ENCODE results near the gene KRT25. TPM values are rescaled to one million over a fixed set of nuclear protein-coding genes. Genes with fewer than 3 reads are reported as not detected.

KRT25 gene, protein sequence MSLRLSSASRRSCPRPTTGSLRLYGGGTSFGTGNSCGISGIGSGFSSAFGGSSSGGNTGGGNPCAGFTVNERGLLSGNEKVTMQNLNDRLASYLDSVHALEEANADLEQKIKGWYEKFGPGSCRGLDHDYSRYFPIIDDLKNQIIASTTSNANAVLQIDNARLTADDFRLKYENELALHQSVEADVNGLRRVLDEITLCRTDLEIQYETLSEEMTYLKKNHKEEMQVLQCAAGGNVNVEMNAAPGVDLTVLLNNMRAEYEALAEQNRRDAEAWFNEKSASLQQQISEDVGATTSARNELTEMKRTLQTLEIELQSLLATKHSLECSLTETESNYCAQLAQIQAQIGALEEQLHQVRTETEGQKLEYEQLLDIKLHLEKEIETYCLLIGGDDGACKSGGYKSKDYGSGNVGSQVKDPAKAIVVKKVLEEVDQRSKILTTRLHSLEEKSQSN
- total RNA-seq, result not detected in 2 replicates

DNA sequence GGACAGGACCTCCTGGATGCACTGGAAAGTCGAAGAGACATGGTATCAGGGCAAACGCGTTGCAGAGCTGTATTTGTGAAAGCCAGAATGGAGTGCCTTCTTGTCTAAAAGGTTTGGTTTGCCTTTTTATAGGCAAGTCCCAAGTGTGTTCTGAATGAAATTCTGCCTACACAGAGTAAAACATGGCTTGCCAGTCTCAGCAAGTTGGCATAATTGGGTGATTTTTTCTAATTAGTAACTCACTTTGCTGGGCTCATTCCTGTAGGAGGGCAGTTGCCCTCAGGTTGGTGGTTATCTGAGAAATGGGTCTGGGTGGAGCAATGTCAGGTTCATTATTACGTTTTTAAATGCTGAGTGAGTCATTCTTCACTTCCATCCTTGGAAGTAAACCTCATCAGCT lies at the start of gene KRT25:
KRT25 (minus strand) TSS at position 101 of the 400 bp plus-strand sequence; CDS start at position 41, 60 bp downstream.

DNA sequence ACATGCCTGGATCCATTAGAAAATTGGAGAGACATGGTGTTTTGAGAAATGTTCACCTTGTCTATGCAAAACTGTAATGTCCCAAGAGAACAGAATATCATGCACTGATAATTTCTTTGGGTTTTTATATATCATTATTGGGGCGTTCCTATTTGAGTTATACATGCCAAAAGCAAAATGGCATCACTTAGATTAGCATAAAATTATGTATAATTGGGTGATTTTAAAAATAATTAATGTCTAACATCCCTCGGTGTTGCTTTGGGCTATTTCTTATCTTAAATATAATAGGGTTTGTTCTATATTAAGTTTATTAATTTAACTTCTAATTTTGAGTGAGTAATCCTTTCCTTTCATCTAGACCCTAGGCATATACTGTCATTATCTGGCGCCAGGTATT lies 44.7 kb upstream of the KRT25 start, which contains the start of gene KRT28:
KRT28 (minus strand) TSS at position 101 of the 400 bp plus-strand sequence; CDS start at position 35, 66 bp downstream.

DNA sequence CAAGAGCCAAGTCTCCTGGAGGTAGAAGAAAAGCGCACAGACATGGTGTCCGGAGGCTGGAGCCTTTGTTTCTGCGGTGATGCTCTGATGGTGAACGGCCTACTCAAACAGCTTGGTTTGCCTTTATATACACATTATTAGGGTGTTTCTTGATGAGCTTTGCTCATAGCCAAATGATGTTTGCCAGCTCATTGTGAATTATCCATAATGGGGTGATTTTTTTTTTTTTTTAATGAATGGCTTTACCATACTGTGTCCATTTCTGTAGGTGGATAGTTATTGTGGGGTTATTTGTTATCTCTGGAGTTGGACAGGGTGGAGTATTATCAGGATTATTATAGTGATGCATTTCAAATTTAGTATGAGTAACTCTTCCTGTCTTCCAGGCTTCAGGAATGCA lies 27.3 kb upstream of the KRT25 start, which contains the start of gene KRT27:
KRT27 (minus strand) TSS at position 101 of the 400 bp plus-strand sequence; CDS start at position 44, 57 bp downstream.

DNA sequence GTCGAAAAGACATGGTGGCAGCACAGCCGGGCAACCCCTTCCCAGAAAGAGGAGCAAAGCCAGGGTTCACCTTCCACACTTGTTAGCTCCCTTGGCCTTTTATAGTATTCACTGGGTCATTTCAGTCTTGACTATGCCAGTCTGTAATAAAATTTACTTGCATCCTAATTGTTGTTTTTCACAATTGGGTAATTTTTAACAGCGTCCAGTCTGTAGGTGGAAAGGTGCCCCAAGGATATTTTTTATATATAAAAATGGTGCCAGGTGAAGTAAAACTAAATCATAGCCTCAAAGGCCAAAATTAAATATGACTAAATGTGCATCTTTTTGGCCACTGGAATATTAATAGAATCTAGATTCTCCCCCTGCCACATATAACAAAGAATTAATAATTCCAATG lies 17.0 kb upstream of the KRT25 start, which contains the start of gene KRT26:
KRT26 (minus strand) TSS at position 101 of the 400 bp plus-strand sequence; CDS start at position 13, 88 bp downstream.

DNA sequence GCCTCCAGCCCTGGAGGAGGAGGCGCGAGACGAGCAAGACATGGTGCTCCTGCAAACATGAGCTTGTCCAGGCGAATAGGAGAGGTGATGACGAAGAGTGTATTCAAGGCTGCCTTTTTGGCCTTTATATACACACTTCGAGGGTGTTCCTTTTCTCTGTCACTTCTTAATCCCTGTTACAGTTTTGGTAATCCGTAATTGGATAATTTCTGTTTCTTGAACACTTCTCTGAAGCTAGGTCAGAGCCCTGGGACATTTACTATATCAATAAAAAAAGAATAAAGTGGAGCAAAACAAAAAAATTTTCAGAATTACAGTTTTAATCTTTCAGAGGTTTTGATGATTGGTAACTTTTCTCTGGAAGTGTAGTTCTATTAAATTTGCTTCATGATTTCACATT lies 51.5 kb downstream of the KRT25 start, which contains the start of gene KRT24:
KRT24 (minus strand) TSS at position 101 of the 400 bp plus-strand sequence; CDS start at position 42, 59 bp downstream.

Other genes with a start within 250 kb of the KRT25 start
- gene CCR7, start 189.9 kb downstream of the KRT25 start, total RNA-seq, result not detected in 2 replicates
- gene SMARCE1, start 107.5 kb downstream of the KRT25 start, total RNA-seq, result 100 and 136 TPM in 2 replicates
- gene KRT222, start 90.2 kb downstream of the KRT25 start, total RNA-seq, result not detected in 2 replicates
- gene KRT24, start 51.6 kb downstream of the KRT25 start, total RNA-seq, result not detected in 2 replicates
- gene KRT26, start 16.9 kb upstream of the KRT25 start, total RNA-seq, result not detected in 2 replicates
- gene KRT27, start 27.2 kb upstream of the KRT25 start, total RNA-seq, result not detected in 2 replicates
- gene KRT28, start 44.6 kb upstream of the KRT25 start, total RNA-seq, result not detected in 2 replicates
- gene KRT10, start 67.3 kb upstream of the KRT25 start, total RNA-seq, result 0.98 and 5.4 TPM in 2 replicates
- gene KRT12, start 111.9 kb upstream of the KRT25 start, total RNA-seq, result not detected in 2 replicates
- gene KRT20, start 129.9 kb upstream of the KRT25 start, total RNA-seq, result not detected in 2 replicates
- gene KRT23, start 182.3 kb upstream of the KRT25 start, total RNA-seq, result not detected in 2 replicates
- gene KRT39, start 211.6 kb upstream of the KRT25 start, total RNA-seq, result not detected in 2 replicates
- gene KRT40, start 229.0 kb upstream of the KRT25 start, total RNA-seq, result not detected in 2 replicates
- gene KRTAP3-3, start 238.8 kb upstream of the KRT25 start, total RNA-seq, result not detected in 2 replicates
- gene KRTAP3-2, start 244.6 kb upstream of the KRT25 start, total RNA-seq, result not detected in 2 replicates

All from vein endothelial cell (primary cell).